Activated CD4-positive, alpha-beta T cell treated with anti-CD3 and anti-CD28 coated beads, Interleukin-2, amount 10 ng/mL, durations not matched to agents 7 days and 5 days (primary cell): ENCODE measurements around the gene UBL4A. TPM values are rescaled to one million over a fixed set of nuclear protein-coding genes. Genes with fewer than 3 reads are reported as not detected.

ENCODE experiments used
- CTCF ChIA-PET: fragments of 350-600 bp; sonication (Branson Sonifier 250); formaldehyde crosslinking; loops from one replicate; lab custom pipeline; 2021; ENCODE audit warnings: antibody characterized with exemption; lab: Charles Lee
- POLR2A ChIA-PET: fragments of 350-600 bp; sonication (Branson Sonifier 250); formaldehyde crosslinking; loops from one replicate; lab custom pipeline; 2021; ENCODE audit warnings: antibody characterized with exemption; lab: Charles Lee
- DNase-seq: peaks from one replicate; pipeline ENCODE4 v3.0.0-alpha.2; 2020
- H3K27ac Mint-ChIP-seq: one replicate; pipeline ENCODE4 v1.8.0; 2021; ENCODE audit warnings: mild to moderate bottlenecking, moderate library complexity, mixed read lengths
- H3K27me3 Mint-ChIP-seq: one replicate; pipeline ENCODE4 v1.8.0; 2021; ENCODE audit warnings: mixed read lengths
- H3K36me3 Mint-ChIP-seq: one replicate; pipeline ENCODE4 v1.8.0; 2021; ENCODE audit warnings: low read depth, mixed read lengths
- H3K4me1 Mint-ChIP-seq: one replicate; pipeline ENCODE4 v1.8.0; 2021; ENCODE audit warnings: mixed read lengths
- H3K4me3 Mint-ChIP-seq: one replicate; pipeline ENCODE4 v1.8.0; 2021; ENCODE audit warnings: mild to moderate bottlenecking, moderate library complexity, mixed read lengths
- H3K9me3 Mint-ChIP-seq: one replicate; pipeline ENCODE4 v1.8.0; 2021; ENCODE audit warnings: mixed read lengths
- total RNA-seq, 2 experiments: library from RNA; stranded (reverse); gene quantifications; one replicate each; pipeline ENCODE4 v1.2.3, GENCODE V29; 2021

The UBL4A gene
- total RNA-seq, 2 experiments from 2014 or later = 46.4 to 47.3 TPM

DNA sequence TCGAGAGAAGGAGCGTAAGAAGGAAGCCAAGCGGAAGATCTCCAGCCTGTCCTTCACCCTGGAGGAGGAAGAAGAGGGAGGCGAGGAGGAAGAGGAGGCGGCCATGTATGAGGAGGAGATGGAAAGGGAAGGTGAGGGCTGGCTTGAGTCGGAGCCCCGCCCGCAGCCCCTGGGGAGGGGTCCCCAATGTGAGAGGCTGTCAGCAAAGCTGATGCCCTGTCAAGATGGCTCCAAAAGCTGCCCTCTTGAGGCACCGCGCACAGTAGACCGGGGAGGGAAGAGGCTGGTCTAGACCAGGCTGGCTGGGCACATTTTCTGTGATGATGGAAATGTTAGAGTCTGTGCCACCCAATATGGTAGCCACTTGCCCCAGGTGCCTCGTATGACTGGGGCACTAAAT is 40.0 kb downstream of the UBL4A start:
- ChIA-PET CTCF (interaction anchor here (1.9 kb wide), 1 partner anchor 41 kb away, joined by 5 read pairs; no protein-coding TSS in a partner anchor), POLR2A (no interaction called here)
- Mint-ChIP-seq H3K36me3 (peaks cover 9% of the 10 kb centered on the region), H3K27ac (no peak overlapping the region), H3K4me3 (no peak overlapping the region), H3K27me3 (no peaks in the 10 kb centered on the region), H3K4me1 (peaks cover 16% of the 10 kb centered on the region), H3K9me3 (no peaks in the 10 kb centered on the region)
- DNase-seq = no peak

DNA sequence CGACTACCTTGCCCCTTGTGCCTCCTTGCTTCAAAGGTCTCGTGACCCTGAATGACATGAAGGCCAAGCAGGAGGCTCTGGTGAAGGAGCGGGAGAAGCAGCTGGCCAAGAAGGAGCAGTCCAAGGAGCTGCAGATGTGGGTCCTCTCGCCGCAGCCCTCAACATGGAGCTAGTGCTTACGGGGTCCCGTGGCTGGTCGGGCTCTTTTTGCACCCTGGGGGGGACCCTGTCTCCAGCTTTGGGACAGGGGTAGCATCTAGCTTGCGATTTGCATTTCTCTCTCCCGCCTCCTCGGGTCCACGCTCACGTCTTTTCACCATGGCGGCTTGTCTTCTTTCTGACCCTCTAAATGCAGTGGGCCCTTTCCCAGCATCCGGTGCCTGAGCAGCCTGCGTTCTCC is 40.6 kb downstream of the UBL4A start:
- DNase-seq = no peak
- H3K9me3 Mint-ChIP-seq = no peaks in the 10 kb centered on the region
- no peaks in the 10 kb centered on the region for H3K27me3 Mint-ChIP-seq
- peaks cover 17% of the 10 kb centered on the region for H3K4me1 Mint-ChIP-seq
- peak overlapping the region; percentile 34 for H3K4me3 Mint-ChIP-seq
- ChIA-PET POLR2A (interaction anchor here (0.6 kb wide), 1 partner anchor 98 kb away, joined by 3 read pairs; no protein-coding TSS in a partner anchor), CTCF (interaction anchor here (1.1 to 1.9 kb wide), 2 partner anchors 9 to 42 kb away, joined by 3 to 5 read pairs; no protein-coding TSS in a partner anchor)
- H3K36me3 Mint-ChIP-seq = peaks cover 11% of the 10 kb centered on the region
- no peak overlapping the region for H3K27ac Mint-ChIP-seq

DNA sequence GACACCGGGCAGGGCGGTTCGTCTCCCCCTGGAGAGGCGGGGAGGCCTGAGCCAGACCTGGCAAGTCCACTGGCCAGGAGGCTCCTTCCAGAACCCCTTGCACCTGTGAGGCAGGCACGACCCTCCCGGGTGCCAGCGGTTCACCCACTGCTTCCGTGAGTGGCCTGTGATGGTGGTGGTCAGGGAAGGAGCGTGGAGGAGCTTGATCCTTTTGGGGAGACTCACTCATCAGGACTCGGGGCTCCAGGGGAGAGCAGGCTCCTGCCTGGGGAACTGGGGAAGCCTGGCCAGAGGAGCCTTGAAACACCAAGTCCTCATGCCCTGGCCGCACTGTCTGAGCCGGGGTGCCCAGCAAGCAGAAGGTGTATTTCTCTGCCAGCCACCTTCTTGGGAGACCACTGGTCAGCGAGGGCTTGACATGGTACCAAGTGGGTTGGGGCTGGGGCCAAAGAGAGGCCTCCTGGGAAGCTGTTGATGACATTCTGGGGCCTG is 41.6 kb downstream of the UBL4A start:
- ChIA-PET CTCF (interaction anchor here (1.1 kb wide), 1 partner anchor 10 kb away, joined by 3 read pairs; no protein-coding TSS in a partner anchor), POLR2A (no interaction called here)
- no peak for DNase-seq

DNA sequence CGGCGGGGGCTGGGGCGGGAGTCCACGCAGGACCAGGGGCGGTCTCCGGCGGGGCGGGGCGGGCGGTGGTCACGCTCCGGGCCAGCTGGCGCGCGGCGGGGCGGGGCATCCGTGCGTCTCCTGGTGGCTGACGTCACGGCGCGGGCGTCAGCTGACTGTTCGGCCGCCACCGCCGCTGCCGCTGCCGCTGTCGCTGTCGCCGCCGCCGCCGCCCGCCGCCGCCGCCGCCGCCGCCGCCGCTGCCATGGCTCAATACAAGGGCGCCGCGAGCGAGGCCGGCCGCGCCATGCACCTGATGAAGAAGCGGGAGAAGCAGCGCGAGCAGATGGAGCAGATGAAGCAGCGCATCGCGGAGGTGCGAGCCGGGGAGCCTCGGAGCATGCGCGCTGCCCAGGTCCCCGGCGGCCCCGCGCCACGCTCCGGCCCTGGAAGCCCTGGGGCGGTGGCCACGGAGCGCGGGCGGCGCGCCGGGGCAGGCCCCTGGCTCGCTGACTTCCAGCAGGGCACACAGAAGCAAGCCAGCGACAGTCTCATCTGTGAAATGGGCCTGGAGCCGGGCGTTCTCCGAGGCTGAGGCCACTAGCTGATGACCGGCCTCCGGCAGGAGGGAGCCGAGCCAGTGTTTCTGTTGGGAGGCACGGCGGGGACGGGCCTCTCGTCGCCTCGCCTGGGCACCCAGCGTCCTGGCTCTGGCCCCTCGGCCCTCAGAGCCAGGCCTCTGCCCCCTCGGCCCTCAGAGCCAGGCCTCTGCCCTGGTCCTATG is 42.2 kb downstream of the UBL4A start, which contains the start of gene FAM50A:
Gene FAM50A (plus strand): TSS at position 150 of the 763 bp plus-strand sequence. CDS start 95 bp downstream, at position 245.
- peaks cover 11% of the 10 kb centered on the region for H3K36me3 Mint-ChIP-seq
- peak within 1 kb of the TSS; percentile 84 for H3K27ac Mint-ChIP-seq
- CTCF ChIA-PET = interaction anchor here (1.1 kb wide), 1 partner anchor 11 kb away, joined by 3 read pairs; no protein-coding TSS in a partner anchor
- H3K9me3 Mint-ChIP-seq = no peaks in the 10 kb centered on the region
- peak within 1 kb of the TSS; percentile 70 for H3K4me3 Mint-ChIP-seq
- POLR2A ChIA-PET = no interaction called here
- H3K4me1 Mint-ChIP-seq = peaks cover 22% of the 10 kb centered on the region
- no peaks in the 10 kb centered on the region for H3K27me3 Mint-ChIP-seq
- DNase-seq = peak; percentile 66

More for the DNA sequence above, 41.6 kb downstream of the UBL4A start:
- H3K4me1 Mint-ChIP-seq = peaks cover 21% of the 10 kb centered on the region
- no peak overlapping the region for H3K27ac Mint-ChIP-seq
- H3K27me3 Mint-ChIP-seq = no peaks in the 10 kb centered on the region
- H3K4me3 Mint-ChIP-seq = peak overlapping the region; percentile 56
- peaks cover 11% of the 10 kb centered on the region for H3K36me3 Mint-ChIP-seq
- no peaks in the 10 kb centered on the region for H3K9me3 Mint-ChIP-seq

DNA sequence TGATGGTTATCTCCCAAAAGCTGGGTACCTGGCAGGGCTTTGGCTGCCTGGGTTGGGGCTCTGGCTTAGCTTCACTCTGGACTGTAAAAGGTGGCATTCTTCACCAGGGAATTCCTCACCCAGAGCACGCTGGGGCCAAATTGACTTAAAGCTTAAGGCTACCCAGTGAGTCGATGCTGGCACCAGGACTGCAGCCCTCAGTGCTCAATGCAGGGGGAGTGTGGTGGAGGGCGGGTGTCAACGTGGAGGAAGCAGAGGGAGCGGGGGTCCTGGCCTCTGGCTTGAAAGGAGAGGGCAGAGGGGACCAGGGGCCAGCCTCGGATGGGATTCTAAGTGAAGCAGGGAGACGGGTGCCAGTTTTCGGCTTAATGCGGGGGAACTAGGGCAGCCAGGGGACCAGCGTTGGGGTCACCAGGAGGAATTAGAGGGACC is 42.9 kb downstream of the UBL4A start:
- peak overlapping the region; percentile 70 for H3K4me3 Mint-ChIP-seq
- POLR2A ChIA-PET = no interaction called here
- H3K27ac Mint-ChIP-seq = peak overlapping the region; percentile 84
- peaks cover 11% of the 10 kb centered on the region for H3K36me3 Mint-ChIP-seq
- H3K9me3 Mint-ChIP-seq = no peaks in the 10 kb centered on the region
- no peak for DNase-seq
- H3K27me3 Mint-ChIP-seq = no peaks in the 10 kb centered on the region
- CTCF ChIA-PET = no interaction called here
- peaks cover 24% of the 10 kb centered on the region for H3K4me1 Mint-ChIP-seq

DNA sequence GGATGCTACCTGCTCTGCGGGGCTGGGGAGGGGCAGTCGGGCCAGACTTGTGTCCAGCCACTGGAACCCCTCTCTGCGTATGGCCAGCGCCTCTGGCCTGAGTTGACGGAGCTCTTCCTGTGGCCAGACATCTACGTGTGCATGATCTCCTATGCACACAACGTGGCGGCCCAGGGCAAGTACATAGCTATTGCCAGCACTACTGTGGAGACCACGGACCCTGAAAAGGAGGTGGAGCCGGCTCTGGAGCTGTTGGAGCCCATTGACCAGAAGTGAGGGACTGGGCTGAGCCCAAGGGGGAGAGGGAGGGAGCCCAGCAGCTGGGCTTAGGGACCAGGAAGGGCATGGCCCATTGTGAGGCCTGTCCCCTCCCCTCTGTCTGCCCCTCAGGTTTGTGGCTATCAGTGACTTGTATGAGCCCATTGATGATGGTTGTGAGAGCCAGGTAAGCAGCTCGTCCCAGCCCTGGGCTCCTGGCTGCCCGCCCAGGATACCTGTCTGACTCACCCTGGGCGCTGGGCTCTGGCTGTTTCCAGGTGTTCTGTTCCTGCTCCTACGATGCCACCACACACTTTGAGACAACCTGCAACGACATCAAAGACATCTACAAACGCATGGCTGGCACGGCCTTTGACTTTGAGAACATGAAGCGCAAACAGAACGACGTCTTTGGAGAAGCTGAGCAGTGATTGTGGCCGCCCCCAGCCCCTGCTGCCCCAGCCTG is 44.3 kb downstream of the UBL4A start:
- no peak overlapping the region for H3K4me3 Mint-ChIP-seq
- no peaks in the 10 kb centered on the region for H3K9me3 Mint-ChIP-seq
- CTCF ChIA-PET = interaction anchor here (1.5 kb wide), 1 partner anchor 14 kb away, joined by 4 read pairs; the partner anchor contains the start of gene ATP6AP1
- peaks cover 10% of the 10 kb centered on the region for H3K36me3 Mint-ChIP-seq
- DNase-seq = no peak
- H3K27me3 Mint-ChIP-seq = no peaks in the 10 kb centered on the region
- peak overlapping the region; percentile 19 for H3K27ac Mint-ChIP-seq
- H3K4me1 Mint-ChIP-seq = peaks cover 31% of the 10 kb centered on the region
- POLR2A ChIA-PET = no interaction called here

DNA sequence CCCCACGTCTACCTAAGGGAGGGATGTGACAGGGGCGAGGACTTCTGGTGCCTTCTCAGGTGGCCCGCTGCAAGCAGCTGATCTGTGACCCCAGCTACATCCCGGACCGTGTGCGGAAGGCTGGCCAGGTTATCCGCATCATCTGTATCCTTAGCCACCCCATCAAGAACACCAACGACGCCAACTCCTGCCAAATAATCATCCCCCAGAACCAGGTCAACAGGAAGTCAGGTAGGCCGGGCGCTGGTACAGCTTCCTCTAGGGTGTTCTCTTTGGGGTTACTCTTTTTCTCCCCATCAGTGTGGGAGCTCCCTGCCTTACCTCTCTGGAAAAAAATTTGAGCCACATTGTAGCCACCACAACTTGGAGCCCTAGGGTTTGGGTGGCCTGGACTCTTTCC is 44.9 kb downstream of the UBL4A start:
- Mint-ChIP-seq H3K4me1 (peaks cover 29% of the 10 kb centered on the region), H3K4me3 (no peak overlapping the region), H3K27ac (no peak overlapping the region), H3K27me3 (no peaks in the 10 kb centered on the region), H3K9me3 (no peaks in the 10 kb centered on the region), H3K36me3 (peaks cover 7% of the 10 kb centered on the region)
- ChIA-PET POLR2A (no interaction called here), CTCF (interaction anchor here (1.1 to 1.5 kb wide), 2 partner anchors 9 to 13 kb away, joined by 3 to 4 read pairs; partner anchors contain the start of gene ATP6AP1)
- no peak for DNase-seq

DNA sequence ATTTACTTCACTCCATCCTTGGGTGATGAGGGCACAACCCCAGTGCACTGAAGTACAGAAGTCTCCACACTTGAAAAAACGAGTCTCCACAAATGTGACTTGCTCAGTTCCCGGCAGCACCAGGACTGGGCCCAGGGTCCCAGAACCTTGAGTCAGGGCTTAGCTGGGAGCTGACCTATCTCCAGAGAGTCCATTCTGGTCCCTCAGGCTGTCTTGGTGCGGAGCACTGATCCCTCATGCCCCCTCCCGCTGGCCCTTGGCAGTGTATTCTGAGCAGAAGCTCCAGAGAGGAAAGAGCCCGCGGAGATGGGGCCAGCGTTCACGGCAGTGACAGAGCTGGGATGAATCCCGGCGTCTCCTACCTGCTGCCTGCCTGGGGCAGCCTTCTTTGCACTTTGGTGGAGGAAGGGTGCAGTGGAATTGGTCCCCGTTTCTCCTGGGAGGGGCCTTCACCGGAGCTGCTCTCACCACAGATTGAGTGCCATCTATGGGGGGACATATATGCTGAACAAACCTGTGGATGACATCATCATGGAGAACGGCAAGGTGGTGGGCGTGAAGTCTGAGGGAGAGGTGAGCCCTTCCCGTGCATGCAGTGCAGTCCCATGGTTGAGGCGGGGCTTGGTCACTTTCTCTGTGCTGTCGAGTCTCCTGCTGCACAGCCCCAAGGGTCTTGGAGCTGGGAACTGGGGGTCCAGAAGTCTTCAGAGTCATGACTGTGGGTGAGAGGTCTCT is 45.6 kb downstream of the UBL4A start:
- H3K36me3 Mint-ChIP-seq = peaks cover 11% of the 10 kb centered on the region

DNA sequence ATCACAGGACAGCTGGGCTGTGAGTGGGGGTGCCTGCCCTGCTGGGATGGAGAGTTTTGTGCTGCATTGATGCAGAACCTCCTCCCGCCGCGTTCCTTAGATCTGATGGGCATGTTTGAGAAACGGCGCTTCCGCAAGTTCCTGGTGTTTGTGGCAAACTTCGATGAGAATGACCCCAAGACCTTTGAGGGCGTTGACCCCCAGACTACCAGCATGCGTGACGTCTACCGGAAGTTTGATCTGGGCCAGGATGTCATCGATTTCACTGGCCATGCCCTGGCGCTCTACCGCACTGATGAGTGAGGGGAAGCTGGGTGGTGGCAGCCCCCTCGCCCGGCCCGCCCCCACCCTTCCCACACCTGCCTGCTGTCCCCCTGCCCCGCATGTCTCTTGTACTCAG is 46.6 kb downstream of the UBL4A start:
- H3K27me3 Mint-ChIP-seq = no peaks in the 10 kb centered on the region

More for the DNA sequence above, 45.6 kb downstream of the UBL4A start:
- no peak overlapping the region for H3K4me3 Mint-ChIP-seq
- no peaks in the 10 kb centered on the region for H3K27me3 Mint-ChIP-seq
- ChIA-PET CTCF (interaction anchor here (1.0 to 1.5 kb wide), 3 partner anchors 10 to 42 kb away, joined by 3 to 5 read pairs (median 4); partner anchors contain the start of genes ATP6AP1 and RPL10), POLR2A (no interaction called here)
- DNase-seq = no peak
- H3K9me3 Mint-ChIP-seq = no peaks in the 10 kb centered on the region
- peaks cover 36% of the 10 kb centered on the region for H3K4me1 Mint-ChIP-seq
- no peak overlapping the region for H3K27ac Mint-ChIP-seq

DNA sequence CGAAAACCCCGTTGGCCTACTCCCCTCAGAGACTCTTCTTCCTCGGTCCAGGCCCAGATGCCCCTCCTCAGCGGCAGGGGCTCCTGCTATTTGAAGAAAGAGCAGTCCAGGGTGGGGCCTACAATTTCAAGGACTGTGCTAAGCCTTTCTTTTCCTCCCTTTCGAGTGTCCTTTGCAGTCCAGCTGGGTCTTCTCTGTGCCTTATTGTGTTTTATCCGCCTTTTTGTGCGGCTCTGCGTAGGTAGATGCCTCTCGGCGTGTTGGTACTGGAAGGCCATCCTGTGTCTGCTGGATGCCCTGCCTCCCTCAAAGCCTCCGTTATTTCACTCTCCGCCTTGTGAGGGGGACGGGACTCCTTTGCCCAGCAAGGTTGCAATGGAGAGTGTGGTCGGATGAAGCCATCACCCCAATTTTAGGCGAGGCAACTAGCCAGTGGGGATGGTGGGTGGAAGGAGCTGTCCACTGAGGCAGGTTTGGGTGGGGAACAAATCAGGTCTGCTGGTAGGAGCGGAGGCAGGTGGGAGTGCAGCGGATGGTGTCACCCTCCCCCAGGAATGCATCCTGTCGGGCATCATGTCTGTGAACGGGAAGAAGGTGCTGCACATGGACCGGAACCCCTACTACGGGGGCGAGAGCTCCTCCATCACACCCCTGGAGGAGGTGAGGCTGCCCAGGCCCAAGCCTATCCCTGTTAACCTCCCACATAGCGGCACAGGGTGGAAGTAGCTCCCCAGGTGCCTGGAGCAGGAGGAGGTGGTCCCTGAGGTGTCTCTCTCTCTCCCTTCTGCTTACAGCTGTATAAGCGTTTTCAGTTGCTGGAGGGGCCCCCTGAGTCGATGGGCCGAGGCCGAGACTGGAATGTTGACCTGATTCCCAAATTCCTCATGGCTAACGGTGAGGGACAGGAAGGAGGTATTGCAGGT is 48.2 kb downstream of the UBL4A start:
- Mint-ChIP-seq H3K27me3 (no peaks in the 10 kb centered on the region), H3K27ac (peak overlapping the region; percentile 83), H3K9me3 (no peaks in the 10 kb centered on the region), H3K36me3 (peaks cover 21% of the 10 kb centered on the region), H3K4me1 (peaks cover 31% of the 10 kb centered on the region), H3K4me3 (peak overlapping the region; percentile 81)
- no peak for DNase-seq
- CTCF ChIA-PET = interaction anchor here (0.6 to 1.2 kb wide), 2 partner anchors 10 to 199 kb away, joined by 3 to 4 read pairs; partner anchors contain the start of gene ATP6AP1
- POLR2A ChIA-PET = no interaction called here

More for the DNA sequence above, 46.6 kb downstream of the UBL4A start:
- CTCF ChIA-PET = interaction anchor here (1.2 kb wide), 1 partner anchor 11 kb away, joined by 3 read pairs; the partner anchor contains the start of gene ATP6AP1
- peaks cover 17% of the 10 kb centered on the region for H3K36me3 Mint-ChIP-seq
- POLR2A ChIA-PET = no interaction called here
- peaks cover 36% of the 10 kb centered on the region for H3K4me1 Mint-ChIP-seq
- H3K27ac Mint-ChIP-seq = no peak overlapping the region
- no peak for DNase-seq
- no peak overlapping the region for H3K4me3 Mint-ChIP-seq
- no peaks in the 10 kb centered on the region for H3K9me3 Mint-ChIP-seq
